GM19324 (cell line): Measurements from ENCODE around the gene TMEM39A.

Source experiments
- ATAC-seq: cut with Tn5 transposase; IDR thresholded peaks from one replicate; pipeline ENCODE4 v1.9.1; 2021; ENCODE audit warnings: mild to moderate bottlenecking, moderate library complexity; ENCODE audit not compliant: unreplicated experiment, low FRiP score

Gene TMEM39A

GRCh38 chr3:119401503-119402440 is 61.6 kb downstream of the TMEM39A start:
- peak; percentile 56 for ATAC-seq

- peak; percentile 62 for ATAC-seq
These were observed 62.3 kb downstream of the TMEM39A start for GRCh38 chr3:119401069-119401468.

GRCh38 chr3:119400466-119400865 is 62.9 kb downstream of the TMEM39A start:
- ATAC-seq = no peak

- no peak for ATAC-seq
These were observed 66.5 kb downstream of the TMEM39A start for GRCh38 chr3:119396870-119397269.

- ATAC-seq = peak; percentile 67
These were observed 67.5 kb downstream of the TMEM39A start for GRCh38 chr3:119395923-119396358.

GRCh38 chr3:119388577-119388976 is 74.8 kb downstream of the TMEM39A start:
- ATAC-seq = no peak

- no peak for ATAC-seq
These were observed 81.3 kb downstream of the TMEM39A start for GRCh38 chr3:119382134-119382533.

- no peak for ATAC-seq
These were observed 82.7 kb downstream of the TMEM39A start for GRCh38 chr3:119380697-119381096.
